HG03354 (cell line): ENCODE measurements around the gene WFIKKN1.

ENCODE experiments used
- ATAC-seq: cut with Tn5 transposase; IDR thresholded peaks from one replicate; pipeline ENCODE4 v1.9.1; 2021; ENCODE audit warnings: mild to moderate bottlenecking; ENCODE audit not compliant: unreplicated experiment, poor library complexity, severe bottlenecking

Gene WFIKKN1

GRCh38 chr16:630815-631405, at the start of gene WFIKKN1:
Gene WFIKKN1, plus strand, starts transcription at chr16:630985. Its CDS starts 269 bp downstream, at chr16:631254.
- ATAC-seq = no peak

GRCh38 chr16:582218-582613, 48.6 kb upstream of the WFIKKN1 start:
- ATAC-seq = no peak

GRCh38 chr16:582614-583331, 48.0 kb upstream of the WFIKKN1 start:
- ATAC-seq = no peak

- ATAC-seq = no peak
Observed at GRCh38 chr16:583470-583814, 47.3 kb upstream of the WFIKKN1 start.

- ATAC-seq = no peak
Observed at GRCh38 chr16:583815-584591, 46.8 kb upstream of the WFIKKN1 start.

- ATAC-seq = no peak
Observed at GRCh38 chr16:585351-585750, 45.4 kb upstream of the WFIKKN1 start.

- ATAC-seq = no peak
Observed at GRCh38 chr16:586047-586644, 44.6 kb upstream of the WFIKKN1 start.

- no peak for ATAC-seq
Observed at GRCh38 chr16:586645-587590, 43.9 kb upstream of the WFIKKN1 start.

- ATAC-seq = peak; percentile 21
Observed at GRCh38 chr16:588639-588888, 42.2 kb upstream of the WFIKKN1 start.

- ATAC-seq = peak; percentile 74
Observed at GRCh38 chr16:588889-589657, 41.7 kb upstream of the WFIKKN1 start.

- peak; percentile 79 for ATAC-seq
Observed at GRCh38 chr16:589658-590187, 41.1 kb upstream of the WFIKKN1 start, which contains the start of gene RAB40C. Gene RAB40C, plus strand, starts transcription at chr16:590066. Its CDS starts 226 bp downstream, at chr16:590292.

- no peak for ATAC-seq
Observed at GRCh38 chr16:590188-590814, 40.5 kb upstream of the WFIKKN1 start.

- ATAC-seq = no peak
Observed at GRCh38 chr16:590815-591200, 40.0 kb upstream of the WFIKKN1 start.

GRCh38 chr16:591231-591630, 39.6 kb upstream of the WFIKKN1 start:
- ATAC-seq = no peak

GRCh38 chr16:591892-592517, 38.8 kb upstream of the WFIKKN1 start:
- no peak for ATAC-seq

GRCh38 chr16:592518-593306, 38.1 kb upstream of the WFIKKN1 start:
- no peak for ATAC-seq

- ATAC-seq = no peak
Observed at GRCh38 chr16:593406-593805, 37.4 kb upstream of the WFIKKN1 start.
